Thymus (tissue), 11 donors: Measurements from ENCODE around the gene SLX9. TPM values are rescaled to one million over a fixed set of nuclear protein-coding genes. Genes with fewer than 3 reads are reported as not detected.
"Not testable (repeated sequence)": the region's sequence is repeated elsewhere in the genome, so short reads cannot be mapped to it uniquely, and the experiment has no call there.

Experiments used
- DNase-seq, 9 donors: peaks; one replicate each; pipeline ENCODE4 v3.0.0-alpha.2; 2013; ENCODE audit warnings: low spot score in 9 of 9, low read depth in 6 of 9, missing footprints in 1 of 9
- H3K27ac ChIP-seq, 2 donors: one replicate each; pipeline ENCODE4 v1.5.1; 2013; ENCODE audit warnings: control low read depth in 1 of 2, low read depth in 1 of 2, low read length in 1 of 2, mild to moderate bottlenecking in 1 of 2, moderate library complexity in 1 of 2
- H3K27me3 ChIP-seq, 2 donors: one replicate each; pipeline ENCODE4 v1.5.1; 2013; ENCODE audit warnings: low read length in 1 of 2; ENCODE audit not compliant: control insufficient read depth in 2 of 2, insufficient read depth in 1 of 2
- H3K36me3 ChIP-seq, 2 donors: one replicate each; pipeline ENCODE4 v1.5.1; 2013; ENCODE audit warnings: low read length in 1 of 2, mild to moderate bottlenecking in 1 of 2, moderate library complexity in 1 of 2; ENCODE audit not compliant: control insufficient read depth in 2 of 2, insufficient read depth in 2 of 2
- H3K4me1 ChIP-seq, 2 donors: one replicate each; pipeline ENCODE4 v1.5.1; 2013; ENCODE audit warnings: low read length in 2 of 2; ENCODE audit not compliant: control insufficient read depth in 2 of 2, insufficient read depth in 2 of 2
- H3K4me3 ChIP-seq, 2 donors: one replicate each; pipeline ENCODE4 v1.5.1; 2013; ENCODE audit warnings: low read length in 2 of 2, control low read depth in 1 of 2, mild to moderate bottlenecking in 1 of 2
- H3K9me3 ChIP-seq, 2 donors: one replicate each; pipeline ENCODE4 v1.5.1; 2013; ENCODE audit warnings: low read length in 1 of 2, mild to moderate bottlenecking in 1 of 2; ENCODE audit not compliant: control insufficient read depth in 2 of 2, insufficient read depth in 1 of 2
- WGBS: extraction: QIAGEN DNeasy Blood & Tissue Kit; methylation state at CpG from one replicate; pipeline ENCODE4 v1.1.7; 2013; 5-methylcytosine and 5-hydroxymethylcytosine counted together
- polyA plus RNA-seq: library from polyadenylated mRNA; stranded (reverse); fragments of 200-250 nt; gene quantifications from one replicate; pipeline ENCODE4 v1.2.3, GENCODE V29; 2013
- total RNA-seq: library from RNA; stranded (reverse); fragments of 120-200 nt; gene quantifications from one replicate; pipeline ENCODE4 v1.2.4, GENCODE V29; 2013
- donor health status: healthy.

Gene SLX9
- total and polyA plus RNA-seq, 2 donors, result 28.4 to 29.0 TPM

DNA sequence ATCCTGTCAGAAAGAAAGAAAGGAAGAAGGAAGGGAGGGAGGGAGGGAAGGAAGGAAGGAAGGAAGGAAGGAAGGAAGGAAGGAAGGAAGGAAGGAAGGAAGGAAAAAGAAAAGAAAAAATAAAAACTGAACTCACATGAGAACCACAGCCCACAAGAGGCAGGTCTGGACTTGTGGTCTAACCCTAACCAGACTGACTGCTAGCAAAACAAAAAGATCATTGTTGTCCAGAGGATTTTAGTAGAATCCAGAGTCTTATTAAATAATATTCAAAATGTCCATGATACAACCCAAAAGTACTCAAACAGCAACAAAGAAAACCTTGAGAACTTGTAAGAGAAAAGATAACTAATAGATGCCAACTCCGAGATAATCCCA, 14.5 kb upstream of the SLX9 start:
- Histone ChIP-seq H3K4me3 (no peak overlapping the region), H3K27me3 (peaks cover 0 to 4% of the 10 kb centered on the region in 2 donors), H3K4me1 (peaks cover 43 to 82% of the 10 kb centered on the region in 2 donors), H3K36me3 (no peaks in the 10 kb centered on the region), H3K9me3 (peaks cover 0 to 3% of the 10 kb centered on the region in 2 donors), H3K27ac (peak overlapping the region; percentile 68 to 77)
- 96% methylated on average over 1 of the region's 1 CpG for WGBS
- DNase-seq, result no peak

GRCh38 chr21:44926331-44927101, 13.3 kb upstream of the SLX9 start:
- peaks cover 0 to 3% of the 10 kb centered on the region in 2 donors for H3K9me3 ChIP-seq
- peak in 1 of 9 donors; percentile 75 for DNase-seq
- H3K27me3 ChIP-seq, result peaks cover 0 to 8% of the 10 kb centered on the region in 2 donors
- peak overlapping the region; percentile 94 to 99 for H3K27ac ChIP-seq
- 30% methylated on average over 24 of the region's 24 CpGs for WGBS
- peaks cover 52 to 85% of the 10 kb centered on the region in 2 donors for H3K4me1 ChIP-seq
- H3K36me3 ChIP-seq, result no peaks in the 10 kb centered on the region
- H3K4me3 ChIP-seq, result peak overlapping the region; percentile 67 to 77

GRCh38 chr21:44927259-44927586, 12.6 kb upstream of the SLX9 start:
- Histone ChIP-seq H3K4me3 (peak overlapping the region; percentile 67 to 77), H3K27me3 (peaks cover 0 to 15% of the 10 kb centered on the region in 2 donors), H3K27ac (peak overlapping the region; percentile 94 to 99), H3K9me3 (peaks cover 0 to 3% of the 10 kb centered on the region in 2 donors), H3K36me3 (no peaks in the 10 kb centered on the region), H3K4me1 (peaks cover 55 to 86% of the 10 kb centered on the region in 2 donors)
- no peak for DNase-seq
- WGBS, result under 1% methylated on average over 4 of the region's 4 CpGs

GRCh38 chr21:44927587-44928461, 12.0 kb upstream of the SLX9 start:
- WGBS, result 30% methylated on average over 19 of the region's 19 CpGs
- peak in 8 of 9 donors; percentile 78 to 96 (median 88) for DNase-seq
- H3K4me3 ChIP-seq, result peak overlapping the region; percentile 67 to 77
- no peaks in the 10 kb centered on the region for H3K36me3 ChIP-seq
- H3K4me1 ChIP-seq, result peaks cover 57 to 85% of the 10 kb centered on the region in 2 donors
- H3K27me3 ChIP-seq, result peaks cover 0 to 16% of the 10 kb centered on the region in 2 donors
- H3K9me3 ChIP-seq, result peaks cover 0 to 3% of the 10 kb centered on the region in 2 donors
- peak overlapping the region; percentile 94 to 99 for H3K27ac ChIP-seq

GRCh38 chr21:44928500-44929241, 11.2 kb upstream of the SLX9 start:
- H3K36me3 ChIP-seq, H3K9me3 ChIP-seq, DNase-seq: not testable (repeated sequence)
- Histone ChIP-seq H3K4me1 (peaks cover 62 to 91% of the 10 kb centered on the region in 2 donors), H3K27me3 (peaks cover 0 to 24% of the 10 kb centered on the region in 2 donors), H3K27ac (peak overlapping the region; percentile 94 to 99), H3K4me3 (peak overlapping the region; percentile 67 to 77)
- 88% methylated on average over 16 of the region's 16 CpGs for WGBS

DNA sequence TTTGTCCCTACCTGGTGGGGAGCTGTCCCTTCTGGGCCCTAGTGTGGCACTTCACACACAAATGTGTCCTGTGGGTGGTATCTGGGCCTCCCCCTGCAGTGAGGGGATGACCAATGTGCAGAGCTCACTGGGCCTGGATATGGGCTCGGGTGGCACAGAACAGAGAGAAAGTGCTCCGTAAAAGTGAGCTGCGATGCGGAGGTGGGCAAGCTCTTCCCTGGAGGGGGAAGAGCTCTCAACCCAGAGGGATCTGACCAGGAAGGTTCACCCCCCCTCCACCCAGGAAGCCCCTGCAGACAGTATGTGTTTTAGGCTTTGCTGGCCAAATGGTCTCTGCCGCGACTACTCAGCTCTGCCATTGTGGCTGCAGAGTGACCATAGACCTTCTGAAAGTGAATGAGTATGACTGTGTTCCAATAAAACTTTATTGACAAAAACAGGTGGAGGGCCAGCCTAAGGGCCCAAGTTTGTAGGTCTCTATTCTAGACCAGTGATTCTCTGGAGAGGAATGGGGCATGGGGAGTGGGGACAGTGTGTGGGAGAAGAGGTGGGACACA, 10.5 kb upstream of the SLX9 start:
- 87% methylated on average over 6 of the region's 6 CpGs for WGBS
- H3K4me3 ChIP-seq, result peak overlapping the region in 1 of 2 donors; percentile 77
- H3K4me1 ChIP-seq, result peaks cover 62 to 89% of the 10 kb centered on the region in 2 donors
- peak overlapping the region; percentile 86 to 91 for H3K27ac ChIP-seq
- H3K27me3 ChIP-seq, result peaks cover 0 to 25% of the 10 kb centered on the region in 2 donors
- DNase-seq, result no peak
- H3K9me3 ChIP-seq, result peaks cover 0 to 3% of the 10 kb centered on the region in 2 donors
- H3K36me3 ChIP-seq, result no peaks in the 10 kb centered on the region

DNA sequence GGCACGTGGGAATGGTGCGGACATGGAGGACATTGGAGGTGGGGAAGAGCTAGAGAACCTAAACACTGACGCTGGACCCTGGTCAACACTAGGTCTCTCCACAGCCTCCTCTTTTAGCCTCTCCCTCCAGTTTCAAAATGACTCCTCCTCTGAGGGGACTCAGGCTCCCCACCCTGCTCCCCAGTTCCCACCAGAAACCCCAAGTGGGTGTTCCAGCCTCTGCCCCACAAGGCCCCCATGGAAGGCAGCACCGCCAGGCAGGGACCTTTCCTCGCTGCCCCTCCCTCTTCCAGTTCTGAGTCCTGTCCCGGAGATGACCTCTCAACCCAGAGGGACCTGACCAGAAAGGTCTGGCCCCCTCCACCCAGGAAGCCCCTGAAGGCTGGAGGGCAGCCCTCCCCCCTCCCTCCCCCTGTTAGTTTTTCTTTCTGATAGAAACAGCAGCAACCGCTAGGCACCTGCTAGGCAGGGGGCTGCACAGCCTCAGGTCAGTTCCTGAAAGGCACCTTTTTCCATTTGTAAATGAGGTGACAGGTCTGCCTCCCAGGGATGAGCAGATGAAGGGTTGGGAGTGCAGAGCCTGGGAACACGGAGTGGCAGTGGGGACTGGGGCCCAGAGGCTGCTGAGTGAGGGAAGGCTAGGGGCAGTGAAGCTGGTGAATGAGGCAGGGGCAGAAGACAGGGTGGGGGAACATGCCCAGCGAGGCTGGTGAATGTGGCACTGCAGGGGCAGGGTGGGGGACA, 9.9 kb upstream of the SLX9 start:
- DNase-seq, result no peak
- Histone ChIP-seq H3K27me3 (peaks cover 0 to 25% of the 10 kb centered on the region in 2 donors), H3K9me3 (peaks cover 0 to 3% of the 10 kb centered on the region in 2 donors), H3K27ac (peak overlapping the region; percentile 86 to 91), H3K36me3 (no peaks in the 10 kb centered on the region), H3K4me3 (peak overlapping the region in 1 of 2 donors; percentile 16), H3K4me1 (peaks cover 62 to 90% of the 10 kb centered on the region in 2 donors)
- WGBS, result 84% methylated on average over 9 of the region's 9 CpGs

GRCh38 chr21:44930543-44930981, 9.3 kb upstream of the SLX9 start:
- Histone ChIP-seq H3K27ac (peak overlapping the region; percentile 87 to 91), H3K4me1 (peaks cover 61 to 90% of the 10 kb centered on the region in 2 donors), H3K36me3 (no peaks in the 10 kb centered on the region), H3K27me3 (peaks cover 0 to 25% of the 10 kb centered on the region in 2 donors), H3K4me3 (peak overlapping the region; percentile 57 to 75), H3K9me3 (peaks cover 0 to 3% of the 10 kb centered on the region in 2 donors)
- 36% methylated on average over 12 of the region's 12 CpGs for WGBS
- DNase-seq, result peak in 4 of 9 donors; percentile 71 to 86 (median 72)
